ENCODE measurements around the gene ACBD6.

DNA sequence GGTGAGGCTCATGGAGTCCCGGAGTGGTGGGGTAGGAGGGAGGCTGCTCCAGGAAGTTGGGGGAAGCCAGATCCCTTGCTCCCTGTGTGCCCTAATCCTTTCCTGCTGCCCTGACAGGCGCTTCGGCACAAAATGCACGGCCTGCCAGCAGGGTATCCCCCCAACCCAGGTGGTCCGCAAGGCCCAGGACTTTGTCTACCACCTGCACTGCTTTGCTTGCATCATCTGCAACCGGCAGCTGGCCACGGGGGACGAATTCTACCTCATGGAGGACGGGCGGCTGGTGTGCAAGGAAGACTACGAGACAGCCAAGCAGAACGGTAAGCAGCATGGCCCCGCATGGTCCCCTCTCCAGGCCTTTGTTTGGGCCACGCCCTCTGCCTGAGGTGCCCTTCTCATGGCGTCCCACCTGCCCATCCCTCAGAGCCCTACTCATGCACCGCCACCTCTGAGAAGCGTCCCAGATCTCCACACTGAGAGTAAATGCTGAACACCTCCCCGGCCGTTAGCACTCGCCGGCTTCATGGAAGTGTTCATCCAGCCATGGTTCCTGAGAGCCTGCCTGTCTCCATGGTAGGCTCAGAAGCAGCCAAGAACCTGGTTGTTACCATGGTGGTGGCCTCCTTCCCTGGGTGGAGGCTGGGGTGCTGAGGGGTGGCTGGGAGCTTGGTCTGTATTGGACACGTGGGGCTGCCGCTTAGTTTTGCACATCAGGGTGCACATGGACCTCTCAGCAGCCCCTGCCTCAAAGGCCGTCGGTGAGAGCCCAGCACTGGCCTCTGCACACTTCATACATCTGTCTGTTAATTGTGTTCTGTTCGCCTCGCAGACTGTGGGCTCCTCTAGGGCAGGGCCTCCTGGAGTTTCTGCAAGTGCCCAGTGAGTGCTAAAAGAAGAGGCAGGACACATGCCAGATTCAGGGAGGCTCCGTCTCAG lies 235.8 kb downstream of the ACBD6 start:
- TF ChIP-seq, protein P1, sequence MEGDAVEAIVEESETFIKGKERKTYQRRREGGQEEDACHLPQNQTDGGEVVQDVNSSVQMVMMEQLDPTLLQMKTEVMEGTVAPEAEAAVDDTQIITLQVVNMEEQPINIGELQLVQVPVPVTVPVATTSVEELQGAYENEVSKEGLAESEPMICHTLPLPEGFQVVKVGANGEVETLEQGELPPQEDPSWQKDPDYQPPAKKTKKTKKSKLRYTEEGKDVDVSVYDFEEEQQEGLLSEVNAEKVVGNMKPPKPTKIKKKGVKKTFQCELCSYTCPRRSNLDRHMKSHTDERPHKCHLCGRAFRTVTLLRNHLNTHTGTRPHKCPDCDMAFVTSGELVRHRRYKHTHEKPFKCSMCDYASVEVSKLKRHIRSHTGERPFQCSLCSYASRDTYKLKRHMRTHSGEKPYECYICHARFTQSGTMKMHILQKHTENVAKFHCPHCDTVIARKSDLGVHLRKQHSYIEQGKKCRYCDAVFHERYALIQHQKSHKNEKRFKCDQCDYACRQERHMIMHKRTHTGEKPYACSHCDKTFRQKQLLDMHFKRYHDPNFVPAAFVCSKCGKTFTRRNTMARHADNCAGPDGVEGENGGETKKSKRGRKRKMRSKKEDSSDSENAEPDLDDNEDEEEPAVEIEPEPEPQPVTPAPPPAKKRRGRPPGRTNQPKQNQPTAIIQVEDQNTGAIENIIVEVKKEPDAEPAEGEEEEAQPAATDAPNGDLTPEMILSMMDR (IDR thresholded peaks at IDR 0.05) = no peak
- TF ChIP-seq POLR2A (IDR thresholded peaks at IDR 0.05) = no peak
